ENCODE results near the gene TSEN15. TPM values are rescaled to one million over a fixed set of nuclear protein-coding genes. Genes with fewer than 3 reads are reported as not detected.

Gene TSEN15
- 47.3 and 102 TPM in 2 replicates for total RNA-seq

DNA sequence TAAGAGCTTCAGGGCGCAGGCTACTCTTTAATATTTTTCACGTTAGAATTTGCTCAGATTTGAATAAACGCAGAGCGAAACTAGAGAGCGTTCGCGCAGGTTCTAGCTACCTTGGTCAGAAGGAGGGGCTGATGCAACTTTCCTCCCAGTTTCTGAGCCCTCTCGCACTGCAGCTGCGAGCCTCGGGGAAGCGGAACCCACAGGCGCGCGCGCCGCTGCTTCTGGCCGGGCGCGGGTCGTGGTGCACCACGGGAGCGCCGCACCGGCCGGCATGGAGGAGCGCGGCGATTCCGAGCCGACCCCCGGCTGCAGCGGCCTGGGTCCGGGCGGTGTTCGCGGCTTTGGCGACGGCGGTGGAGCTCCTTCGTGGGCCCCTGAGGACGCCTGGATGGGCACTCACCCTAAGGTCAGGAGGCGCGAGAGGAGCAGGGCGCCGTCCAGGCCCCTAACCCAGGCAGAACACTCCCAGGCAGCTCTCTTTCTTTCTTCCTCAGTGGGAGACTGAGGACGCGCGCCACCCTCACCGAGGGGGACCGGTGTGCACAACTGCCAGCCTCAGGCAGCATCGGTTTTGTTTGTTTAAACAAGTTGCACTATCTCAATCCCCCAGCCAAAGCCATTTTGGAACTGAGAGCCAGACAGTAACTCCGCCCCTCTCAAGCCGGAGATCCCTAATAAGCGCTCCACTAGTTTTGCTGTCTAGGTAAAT lies at the start of gene TSEN15:
Gene TSEN15 (plus strand): TSS at position 246 of the 709 bp plus-strand sequence. CDS start 26 bp downstream, at position 272.

Other genes starting within 250 kb of the TSEN15 start
- 5.8 and 6.0 TPM in 2 replicates for gene RGL1, start 246.6 kb upstream of the TSEN15 start, total RNA-seq
- gene COLGALT2, start 14.0 kb upstream of the TSEN15 start, total RNA-seq, result 0.35 TPM in 1 of 2 replicates, not detected in the other

Data from myometrial cell (primary cell).